ENCODE results near the gene ARID4B. TPM values are rescaled to one million over a fixed set of nuclear protein-coding genes. Genes with fewer than 3 reads are reported as not detected.

Gene ARID4B
- total RNA-seq, 2 donors from 2014 or later: 32.4 to 50.2 TPM

DNA sequence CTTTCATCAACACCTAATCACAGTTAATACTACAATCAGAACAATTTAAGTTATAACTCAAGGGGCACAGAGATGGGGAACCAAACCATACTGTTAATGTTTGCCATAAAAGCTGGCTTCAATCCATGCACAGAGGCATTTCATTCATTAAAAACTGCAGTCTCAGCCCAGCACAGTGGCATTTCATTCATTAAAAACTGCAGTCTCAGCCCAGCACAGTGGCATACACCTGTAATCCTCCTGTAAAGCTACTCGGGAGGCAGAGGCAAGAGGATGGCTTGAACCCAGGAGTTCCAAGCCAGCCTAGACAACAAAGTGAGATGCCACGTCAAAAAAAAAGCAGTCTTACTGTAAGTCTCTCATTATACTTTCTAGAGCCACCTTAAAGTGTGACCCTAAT, 29.2 kb downstream of the ARID4B start:
- DNase-seq (ENCODE audit: low spot score) (no peak), ATAC-seq (ENCODE audit: insufficient number of reproducible peaks, low FRiP score, low read depth) (no peak)
- TF ChIP-seq, protein P1, sequence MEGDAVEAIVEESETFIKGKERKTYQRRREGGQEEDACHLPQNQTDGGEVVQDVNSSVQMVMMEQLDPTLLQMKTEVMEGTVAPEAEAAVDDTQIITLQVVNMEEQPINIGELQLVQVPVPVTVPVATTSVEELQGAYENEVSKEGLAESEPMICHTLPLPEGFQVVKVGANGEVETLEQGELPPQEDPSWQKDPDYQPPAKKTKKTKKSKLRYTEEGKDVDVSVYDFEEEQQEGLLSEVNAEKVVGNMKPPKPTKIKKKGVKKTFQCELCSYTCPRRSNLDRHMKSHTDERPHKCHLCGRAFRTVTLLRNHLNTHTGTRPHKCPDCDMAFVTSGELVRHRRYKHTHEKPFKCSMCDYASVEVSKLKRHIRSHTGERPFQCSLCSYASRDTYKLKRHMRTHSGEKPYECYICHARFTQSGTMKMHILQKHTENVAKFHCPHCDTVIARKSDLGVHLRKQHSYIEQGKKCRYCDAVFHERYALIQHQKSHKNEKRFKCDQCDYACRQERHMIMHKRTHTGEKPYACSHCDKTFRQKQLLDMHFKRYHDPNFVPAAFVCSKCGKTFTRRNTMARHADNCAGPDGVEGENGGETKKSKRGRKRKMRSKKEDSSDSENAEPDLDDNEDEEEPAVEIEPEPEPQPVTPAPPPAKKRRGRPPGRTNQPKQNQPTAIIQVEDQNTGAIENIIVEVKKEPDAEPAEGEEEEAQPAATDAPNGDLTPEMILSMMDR (IDR thresholded peaks at IDR 0.05): no peak
- H3K9me3 ChIP-seq: no peaks in the 10 kb centered on the region
- H3K27me3 ChIP-seq (replicated peaks; ENCODE audit: insufficient read depth): no peaks in the 10 kb centered on the region
- H3K27ac ChIP-seq: no peak overlapping the region
- peaks cover 8 to 29% of the 10 kb centered on the region in 2 donors for H3K4me1 ChIP-seq (ENCODE audit: control insufficient read depth in 1 of 2, low read depth in 2 of 2)
- H3K36me3 ChIP-seq: no peaks in the 10 kb centered on the region
- H3K4me3 ChIP-seq: no peak overlapping the region

- H3K36me3 ChIP-seq: no peaks in the 10 kb centered on the region
- TF ChIP-seq, protein P1 (IDR thresholded peaks at IDR 0.05): no peak
- no peaks in the 10 kb centered on the region for H3K9me3 ChIP-seq
- no peaks in the 10 kb centered on the region for H3K27me3 ChIP-seq (replicated peaks; ENCODE audit: insufficient read depth)
- ATAC-seq (ENCODE audit: insufficient number of reproducible peaks, low FRiP score, low read depth) (no peak), DNase-seq (ENCODE audit: low spot score) (no peak)
- no peak overlapping the region for H3K27ac ChIP-seq
- H3K4me1 ChIP-seq (ENCODE audit: control insufficient read depth in 1 of 2, low read depth in 2 of 2): peaks cover 15 to 40% of the 10 kb centered on the region in 2 donors
- no peak overlapping the region for H3K4me3 ChIP-seq
Observed at GRCh38 chr1:235297579-235297978, 30.4 kb downstream of the ARID4B start.

- H3K27ac ChIP-seq: no peak overlapping the region
- TF ChIP-seq, protein P1 (IDR thresholded peaks at IDR 0.05): no peak
- H3K36me3 ChIP-seq: no peaks in the 10 kb centered on the region
- no peaks in the 10 kb centered on the region for H3K27me3 ChIP-seq (replicated peaks; ENCODE audit: insufficient read depth)
- ATAC-seq (ENCODE audit: insufficient number of reproducible peaks, low FRiP score, low read depth) (no peak), DNase-seq (ENCODE audit: low spot score) (no peak)
- no peak overlapping the region for H3K4me3 ChIP-seq
- no peaks in the 10 kb centered on the region for H3K9me3 ChIP-seq
- peaks cover 14 to 40% of the 10 kb centered on the region in 2 donors for H3K4me1 ChIP-seq (ENCODE audit: control insufficient read depth in 1 of 2, low read depth in 2 of 2)
Observed at GRCh38 chr1:235296729-235297128, 31.2 kb downstream of the ARID4B start.

DNA sequence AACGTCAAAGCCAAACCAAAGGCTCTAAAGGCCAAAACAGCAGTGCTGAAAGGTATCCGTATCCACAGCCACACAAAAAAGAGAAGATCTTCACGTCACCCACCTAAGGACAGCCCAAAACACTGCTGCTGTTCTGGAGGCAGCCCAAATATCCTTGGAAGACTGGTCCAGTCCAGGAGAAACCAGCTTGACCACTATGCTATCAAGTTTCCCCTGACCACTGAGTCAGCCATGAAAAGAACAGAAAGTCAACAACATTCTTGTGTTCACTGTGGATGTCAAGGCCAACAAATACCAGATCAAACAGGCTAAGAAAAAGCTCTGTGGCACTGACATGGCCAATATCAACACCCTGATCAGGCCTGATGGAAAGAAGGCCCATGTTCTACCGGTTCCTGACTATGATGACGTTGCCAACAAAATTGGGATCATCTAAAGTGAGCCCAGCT, 32.1 kb downstream of the ARID4B start:
- Histone ChIP-seq H3K27ac (peak overlapping the region in 1 of 2 donors; percentile 34), H3K4me1 (ENCODE audit: control insufficient read depth in 1 of 2, low read depth in 2 of 2) (peaks cover 14 to 40% of the 10 kb centered on the region in 2 donors)
- TF ChIP-seq, protein P1 (IDR thresholded peaks at IDR 0.05): no peak

GRCh38 chr1:235293322-235293942, 34.5 kb downstream of the ARID4B start:
- peaks cover 23 to 29% of the 10 kb centered on the region in 2 donors for H3K4me1 ChIP-seq (ENCODE audit: control insufficient read depth in 1 of 2, low read depth in 2 of 2)
- no peak overlapping the region for H3K27ac ChIP-seq
- no peak overlapping the region for H3K4me3 ChIP-seq
- no peaks in the 10 kb centered on the region for H3K27me3 ChIP-seq (replicated peaks; ENCODE audit: insufficient read depth)
- no peak for DNase-seq (ENCODE audit: low spot score)
- no peak for ATAC-seq (ENCODE audit: insufficient number of reproducible peaks, low FRiP score, low read depth)
- no peaks in the 10 kb centered on the region for H3K36me3 ChIP-seq
- TF ChIP-seq, protein P1 (IDR thresholded peaks at IDR 0.05): no peak
- no peaks in the 10 kb centered on the region for H3K9me3 ChIP-seq

More for the DNA sequence above, 32.1 kb downstream of the ARID4B start:
- Histone ChIP-seq H3K9me3 (no peaks in the 10 kb centered on the region), H3K27me3 (replicated peaks; ENCODE audit: insufficient read depth) (no peaks in the 10 kb centered on the region), H3K4me3 (no peak overlapping the region), H3K36me3 (no peaks in the 10 kb centered on the region)
- DNase-seq (ENCODE audit: low spot score) (no peak), ATAC-seq (ENCODE audit: insufficient number of reproducible peaks, low FRiP score, low read depth) (no peak)
